Measurements from ENCODE around the gene POU4F1. TPM values are rescaled to one million over a fixed set of nuclear protein-coding genes. Genes with fewer than 3 reads are reported as not detected.

The POU4F1 gene
- total RNA-seq, 1 donor from 2014 or later, result not detected

GRCh38 chr13:78601124-78601873, 2.1 kb downstream of the POU4F1 start:
- DNase-seq (ENCODE audit: low read depth), result no peak
- no peak overlapping the region for H3K4me3 ChIP-seq (ENCODE audit: low read depth, low read length)
- TF ChIP-seq CTCF (conservative IDR thresholded peaks at IDR 0.05; ENCODE audit: low read depth, low read length), result no peak

- no peak overlapping the region for H3K4me3 ChIP-seq (ENCODE audit: low read depth, low read length)
- no peak for TF ChIP-seq CTCF (conservative IDR thresholded peaks at IDR 0.05; ENCODE audit: low read depth, low read length)
- no peak for DNase-seq (ENCODE audit: low read depth)
Measured at GRCh38 chr13:78600280-78600883, 3.0 kb downstream of the POU4F1 start.

- TF ChIP-seq CTCF (conservative IDR thresholded peaks at IDR 0.05; ENCODE audit: low read depth, low read length), result no peak
- DNase-seq (ENCODE audit: low read depth), result no peak
- H3K4me3 ChIP-seq (ENCODE audit: low read depth, low read length), result no peak overlapping the region
Measured at GRCh38 chr13:78599645-78600279, 3.6 kb downstream of the POU4F1 start.

- H3K4me3 ChIP-seq (ENCODE audit: low read depth, low read length), result no peak overlapping the region
- DNase-seq (ENCODE audit: low read depth), result no peak
- no peak for TF ChIP-seq CTCF (conservative IDR thresholded peaks at IDR 0.05; ENCODE audit: low read depth, low read length)
Measured at GRCh38 chr13:78598966-78599644, 4.2 kb downstream of the POU4F1 start.

GRCh38 chr13:78598116-78598781, 5.1 kb downstream of the POU4F1 start:
- H3K4me3 ChIP-seq (ENCODE audit: low read depth, low read length), result no peak overlapping the region
- no peak for DNase-seq (ENCODE audit: low read depth)
- TF ChIP-seq CTCF (conservative IDR thresholded peaks at IDR 0.05; ENCODE audit: low read depth, low read length), result no peak

GRCh38 chr13:78597602-78597932, 5.8 kb downstream of the POU4F1 start:
- H3K4me3 ChIP-seq (ENCODE audit: low read depth, low read length), result no peak overlapping the region
- no peak for TF ChIP-seq CTCF (conservative IDR thresholded peaks at IDR 0.05; ENCODE audit: low read depth, low read length)
- DNase-seq (ENCODE audit: low read depth), result no peak
